SK-N-SH (cell line): ENCODE data around the gene TANC1. TPM values are rescaled to one million over a fixed set of nuclear protein-coding genes. Genes with fewer than 3 reads are reported as not detected.

Experiments used
- CTCF ChIA-PET: fragments of 300-600, 350-600 bp; formaldehyde crosslinking; extraction: SDS; loops from one replicate; lab custom pipeline; 2021; lab: Yijun Ruan, JAX
- POLR2A ChIA-PET: fragments of 350-600 bp; sonication (Branson Sonifier 250); formaldehyde crosslinking; extraction: SDS; loops from one replicate; lab custom pipeline; 2020; ENCODE audit warnings: antibody characterized with exemption, inconsistent platforms; lab: Yijun Ruan, JAX
- DNase-seq: peaks from one replicate; pipeline ENCODE4 v3.0.0; 2012
- H2AFZ ChIP-seq: fragments of 200-600 bp; sonication (generic); 2 replicates; pipeline ENCODE4 v1.8.1; 2016; ENCODE audit warnings: antibody characterized with exemption, mild to moderate bottlenecking, low read depth
- H3F3A ChIP-seq: fragments of 200-600 bp; sonication (generic); replicated peaks from 2 replicates; pipeline ENCODE3; 2016; ENCODE audit warnings: antibody characterized with exemption, mild to moderate bottlenecking; ENCODE audit not compliant: insufficient read depth
- H3K27ac ChIP-seq, 2 experiments: fragments of 200-500 bp in 1 of 2; fragments of 200-600 bp in 1 of 2; sonication (Bioruptor generic) in 1 of 2; sonication (generic), shearing (Covaris generic) in 1 of 2; 2 replicates each; pipeline versions ENCODE4 v1.5.1 to v1.6.1; 2014 to 2016; ENCODE audit warnings: low read depth in 2 of 2, inconsistent platforms in 1 of 2, low read length in 1 of 2, mild to moderate bottlenecking in 1 of 2, mixed read lengths in 1 of 2
- H3K27me3 ChIP-seq: fragments of 200-600 bp; sonication (generic), shearing (Covaris generic); 2 replicates; pipeline ENCODE4 v1.6.1; 2016; ENCODE audit warnings: mixed run types; ENCODE audit not compliant: insufficient read depth
- H3K36me3 ChIP-seq, 2 experiments: fragments of 200-500 bp in 1 of 2; fragments of 200-600 bp in 1 of 2; sonication (Bioruptor generic) in 1 of 2; sonication (generic) in 1 of 2; replicated peaks in 1 of 2; 2 replicates each; pipeline versions ENCODE3 to v1.5.1; 2014 to 2016; ENCODE audit warnings: low read length in 1 of 2, mild to moderate bottlenecking in 1 of 2; ENCODE audit not compliant: insufficient read depth in 2 of 2, control insufficient read depth in 1 of 2
- H3K4me1 ChIP-seq, 2 experiments: fragments of 200-500 bp in 1 of 2; fragments of 200-600 bp in 1 of 2; sonication (Bioruptor generic) in 1 of 2; sonication (generic), shearing (Covaris generic) in 1 of 2; 2 replicates each; pipeline versions ENCODE4 v1.5.1 to v1.6.1; 2014 to 2016; ENCODE audit warnings: low read depth in 1 of 2, low read length in 1 of 2, mixed run types in 1 of 2; ENCODE audit not compliant: insufficient read depth in 2 of 2, control insufficient read depth in 1 of 2
- H3K4me2 ChIP-seq: fragments of 200-600 bp; sonication (generic), shearing (Covaris generic); 2 replicates; pipeline ENCODE4 v1.6.1; 2017; ENCODE audit warnings: mixed run types
- H3K4me3 ChIP-seq, 2 experiments: fragments of 200-500 bp in 1 of 2; fragments of 200-600 bp in 1 of 2; sonication (Bioruptor generic) in 1 of 2; sonication (generic), shearing (Covaris generic) in 1 of 2; 2 replicates each; pipeline versions ENCODE4 v1.5.1 to v1.8.1; 2014 to 2016; ENCODE audit warnings: low read depth in 2 of 2, inconsistent platforms in 1 of 2, low read length in 1 of 2, mild to moderate bottlenecking in 1 of 2, mixed read lengths in 1 of 2, moderate library complexity in 1 of 2
- H3K79me2 ChIP-seq: fragments of 200-600 bp; sonication (generic); 2 replicates; pipeline ENCODE4 v1.8.1; 2017; ENCODE audit warnings: mild to moderate bottlenecking; ENCODE audit not compliant: insufficient read depth
- H3K9ac ChIP-seq: fragments of 200-600 bp; sonication (generic); 2 replicates; pipeline ENCODE4 v1.6.1; 2017; ENCODE audit warnings: mixed run types
- H3K9me2 ChIP-seq: fragments of 200-600 bp; sonication (generic); 2 replicates; pipeline ENCODE4 v1.6.1; 2017; ENCODE audit warnings: mixed run types
- H3K9me3 ChIP-seq: fragments of 200-600 bp; sonication (generic); 2 replicates; pipeline ENCODE4 v1.6.1; 2017; ENCODE audit warnings: mixed run types, mild to moderate bottlenecking, moderate library complexity
- H4K20me1 ChIP-seq: fragments of 200-600 bp; sonication (generic); 2 replicates; pipeline ENCODE4 v1.6.1; 2017; ENCODE audit warnings: mild to moderate bottlenecking, mixed run types; ENCODE audit not compliant: insufficient read depth
- CHD2 ChIP-seq: fragments of 150-350 bp; IDR thresholded peaks from 2 replicates; pipeline ENCODE4 v1.6.1; 2018; ENCODE audit warnings: low read length; ENCODE audit not compliant: partially characterized antibody
- EZH2phosphoT487 ChIP-seq: fragments of 200-600 bp; sonication (generic); IDR thresholded peaks from 2 replicates; pipeline ENCODE4 v1.6.1; 2017; ENCODE audit warnings: low read depth, mixed run types, mild to moderate bottlenecking, antibody characterized with exemption, moderate library complexity, borderline replicate concordance
- FOXJ3 ChIP-seq: sonication (generic); formaldehyde crosslinking; IDR thresholded peaks from 2 replicates; pipeline ENCODE4 v1.5.1; 2020; ENCODE audit warnings: mild to moderate bottlenecking, missing genetic modification reagents
- FOXM1 ChIP-seq: IDR thresholded peaks from 2 replicates; pipeline ENCODE4 v1.4.0; 2012; ENCODE audit warnings: low read depth, mild to moderate bottlenecking
- GABPA ChIP-seq: IDR thresholded peaks from 2 replicates; pipeline ENCODE4 v1.4.0; 2012; ENCODE audit warnings: low read depth, mild to moderate bottlenecking
- JUND ChIP-seq: IDR thresholded peaks from 2 replicates; pipeline ENCODE4 v1.4.0; 2012
- MAX ChIP-seq: IDR thresholded peaks from 2 replicates; pipeline ENCODE4 v1.4.0; 2012; ENCODE audit warnings: low read depth
- MXI1 ChIP-seq: IDR thresholded peaks from 2 replicates; pipeline ENCODE4 v1.6.1; 2012; ENCODE audit warnings: mild to moderate bottlenecking, low read depth, low read length, improper control_type of control experiment
- NFIC ChIP-seq: IDR thresholded peaks from 2 replicates; pipeline ENCODE4 v1.4.0; 2012; ENCODE audit warnings: borderline replicate concordance
- NRF1 ChIP-seq: IDR thresholded peaks from 2 replicates; pipeline ENCODE4 v1.6.1; 2012; ENCODE audit warnings: low read depth, mild to moderate bottlenecking, low read length
- RAD21 ChIP-seq: IDR thresholded peaks from 2 replicates; pipeline ENCODE4 v1.6.1; 2012; ENCODE audit warnings: mild to moderate bottlenecking, low read length
- RCOR1 ChIP-seq: fragments of 150-350 bp; IDR thresholded peaks from 2 replicates; pipeline ENCODE4 v1.6.1; 2017; ENCODE audit warnings: antibody characterized with exemption, low read length
- REST ChIP-seq: IDR thresholded peaks from 2 replicates; pipeline ENCODE4 v1.6.1; 2012; ENCODE audit warnings: mild to moderate bottlenecking, low read depth, low read length, moderate library complexity
- RXRA ChIP-seq: IDR thresholded peaks from 2 replicates; pipeline ENCODE4 v1.4.0; 2012; ENCODE audit warnings: low read depth, mild to moderate bottlenecking, borderline replicate concordance
- TEAD4 ChIP-seq: IDR thresholded peaks from 2 replicates; pipeline ENCODE4 v1.4.0; 2012; ENCODE audit warnings: mild to moderate bottlenecking, borderline replicate concordance; ENCODE audit not compliant: insufficient read depth
- WGBS: methylation state at CpG from one replicate; pipeline ENCODE4 v1.1.6; 2017; ENCODE audit warnings: low lambda C conversion rate; 5-methylcytosine and 5-hydroxymethylcytosine counted together
- polyA plus RNA-seq, 3 experiments: library from polyadenylated mRNA; depleted of rRNA; stranded (reverse); fragments of >200 nt; gene quantifications; 2 replicates each; pipeline ENCODE4 v1.2.3, GENCODE V29; 2012
- TF ChIP-seq, protein P1 (sequence below): IDR thresholded peaks from 2 replicates; pipeline ENCODE4; 2012
- TF ChIP-seq, protein P2 (sequence below): fragments of 150-350 bp; IDR thresholded peaks from 2 replicates; pipeline ENCODE4 v1.6.1; 2016; ENCODE audit warnings: mild to moderate bottlenecking, low read depth, low read length

Gene TANC1
- polyA plus RNA-seq, 1 of the 3 experiments (the other 2 are of a cell fraction): 19.2 TPM

DNA sequence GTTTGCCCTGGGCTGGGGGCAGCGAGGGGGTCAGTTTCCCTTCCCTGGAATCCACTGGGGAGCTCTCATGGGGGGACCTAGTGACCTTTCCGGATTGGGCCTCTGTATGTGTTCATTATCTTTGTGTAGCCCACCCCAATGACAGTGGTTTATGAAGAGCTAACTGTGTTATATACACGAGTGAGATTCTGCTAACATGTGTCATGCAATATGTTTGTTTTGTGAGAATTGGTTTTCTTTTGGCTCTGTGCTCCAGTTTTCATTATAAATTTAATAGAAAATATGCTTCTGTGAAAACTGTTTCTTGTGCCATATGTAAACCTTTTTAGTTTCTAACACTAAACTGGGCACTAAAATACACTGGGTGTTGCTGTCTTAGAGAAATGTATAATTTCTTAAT is 207.5 kb downstream of the TANC1 start:
- Histone ChIP-seq H3K9ac (no peak overlapping the region), H3K9me2 (no peaks in the 10 kb centered on the region), H3K27me3 (no peaks in the 10 kb centered on the region), H3K4me2 (no peak overlapping the region), H3K4me3 (no peak overlapping the region), H3K9me3 (no peaks in the 10 kb centered on the region), H3K4me1 (peaks cover 0 to 22% of the 10 kb centered on the region in 2 experiments; a peak in 2 of 4 replicates), H3K27ac (no peak overlapping the region), H3K36me3 (peaks cover 17 to 62% of the 10 kb centered on the region in 2 experiments), H3K79me2 (no peaks in the 10 kb centered on the region), H3F3A (peaks cover 3% of the 10 kb centered on the region), H4K20me1 (no peaks in the 10 kb centered on the region), H2AFZ (0 out of 2 replicates have a peak overlapping the region, but pooled peaks have one; percentile 6)
- CTCF ChIA-PET: interaction anchor here (1.1 kb wide), 1 partner anchor 57 kb away, joined by 4 read pairs; no protein-coding TSS in a partner anchor
- no peak for TF ChIP-seq JUND
- no peak for TF ChIP-seq GABPA
- TF ChIP-seq FOXM1: no peak
- TF ChIP-seq MXI1: no peak
- no peak for TF ChIP-seq TEAD4
- no peak for TF ChIP-seq REST
- TF ChIP-seq NFIC: no peak
- no peak for TF ChIP-seq CHD2
- no peak for TF ChIP-seq RCOR1
- TF ChIP-seq, protein P1, sequence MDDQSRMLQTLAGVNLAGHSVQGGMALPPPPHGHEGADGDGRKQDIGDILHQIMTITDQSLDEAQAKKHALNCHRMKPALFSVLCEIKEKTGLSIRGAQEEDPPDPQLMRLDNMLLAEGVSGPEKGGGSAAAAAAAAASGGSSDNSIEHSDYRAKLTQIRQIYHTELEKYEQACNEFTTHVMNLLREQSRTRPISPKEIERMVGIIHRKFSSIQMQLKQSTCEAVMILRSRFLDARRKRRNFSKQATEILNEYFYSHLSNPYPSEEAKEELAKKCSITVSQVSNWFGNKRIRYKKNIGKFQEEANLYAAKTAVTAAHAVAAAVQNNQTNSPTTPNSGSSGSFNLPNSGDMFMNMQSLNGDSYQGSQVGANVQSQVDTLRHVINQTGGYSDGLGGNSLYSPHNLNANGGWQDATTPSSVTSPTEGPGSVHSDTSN: no peak
- TF ChIP-seq NRF1: no peak
- no peak for TF ChIP-seq RXRA
- no peak for TF ChIP-seq EZH2phosphoT487
- 84% methylated on average over 3 of the region's 3 CpGs for WGBS
- DNase-seq: no peak
- POLR2A ChIA-PET: no interaction called here

DNA sequence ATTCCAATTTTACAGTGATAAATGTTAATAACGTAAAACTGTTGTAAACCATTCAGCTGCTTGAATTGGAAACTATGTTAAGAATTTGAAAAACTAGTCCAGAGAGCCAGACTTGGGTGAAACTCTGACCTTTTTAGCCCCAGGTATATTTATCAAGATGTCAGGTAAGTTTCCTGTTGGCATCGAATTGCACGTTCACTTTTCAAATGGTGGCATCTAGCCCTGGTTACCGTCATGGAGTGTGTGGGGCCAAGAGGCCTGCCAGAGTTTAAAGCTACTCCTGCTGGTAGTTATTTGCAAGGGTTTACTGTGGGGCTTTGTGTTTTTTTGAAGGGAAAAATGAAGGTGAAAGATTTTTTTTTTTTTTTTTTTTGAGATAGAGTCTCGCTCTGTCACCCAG is 208.1 kb downstream of the TANC1 start:
- H3K27ac ChIP-seq: no peak overlapping the region
- 93% methylated on average over 5 of the region's 5 CpGs for WGBS
- H3K36me3 ChIP-seq: peaks cover 16 to 61% of the 10 kb centered on the region in 2 experiments
- H3K79me2 ChIP-seq: no peaks in the 10 kb centered on the region
- H2AFZ ChIP-seq: no peak overlapping the region
- no peaks in the 10 kb centered on the region for H3K9me2 ChIP-seq
- no peaks in the 10 kb centered on the region for H3K9me3 ChIP-seq
- H3K4me2 ChIP-seq: no peak overlapping the region
- H3K4me3 ChIP-seq: no peak overlapping the region
- CTCF ChIA-PET: no interaction called here
- POLR2A ChIA-PET: no interaction called here
- H3F3A ChIP-seq: peaks cover 3% of the 10 kb centered on the region
- peaks cover 0 to 22% of the 10 kb centered on the region in 2 experiments; a peak in 2 of 4 replicates for H3K4me1 ChIP-seq
- H3K27me3 ChIP-seq: no peaks in the 10 kb centered on the region
- no peak for DNase-seq
- H3K9ac ChIP-seq: no peak overlapping the region
- H4K20me1 ChIP-seq: no peaks in the 10 kb centered on the region
- TF ChIP-seq REST (no peak), GABPA (no peak), TEAD4 (no peak), RAD21 (no peak), FOXM1 (no peak), MAX (no peak), EZH2phosphoT487 (no peak), NFIC (no peak), FOXJ3 (no peak)
- TF ChIP-seq, protein P2, sequence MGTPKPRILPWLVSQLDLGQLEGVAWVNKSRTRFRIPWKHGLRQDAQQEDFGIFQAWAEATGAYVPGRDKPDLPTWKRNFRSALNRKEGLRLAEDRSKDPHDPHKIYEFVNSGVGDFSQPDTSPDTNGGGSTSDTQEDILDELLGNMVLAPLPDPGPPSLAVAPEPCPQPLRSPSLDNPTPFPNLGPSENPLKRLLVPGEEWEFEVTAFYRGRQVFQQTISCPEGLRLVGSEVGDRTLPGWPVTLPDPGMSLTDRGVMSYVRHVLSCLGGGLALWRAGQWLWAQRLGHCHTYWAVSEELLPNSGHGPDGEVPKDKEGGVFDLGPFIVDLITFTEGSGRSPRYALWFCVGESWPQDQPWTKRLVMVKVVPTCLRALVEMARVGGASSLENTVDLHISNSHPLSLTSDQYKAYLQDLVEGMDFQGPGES: no peak
